ENCODE results near the gene VAMP5.
A peak's percentile ranks its signal among the peaks of the same experiment; 100 is the strongest.

Gene VAMP5

GRCh38 chr2:85540133-85540648, 44.0 kb upstream of the VAMP5 start:
- Histone ChIP-seq H3K4me2 (ENCODE audit: low read depth, low read length, poor library complexity, severe bottlenecking) (peak overlapping the region; percentile 97), H3K79me2 (ENCODE audit: insufficient read depth, low read length) (peaks cover 91% of the 10 kb centered on the region), H3K9ac (ENCODE audit: low read depth, low read length, poor library complexity, severe bottlenecking) (peak overlapping the region; percentile 100), H3K9me2 (replicated peaks; ENCODE audit: low read depth, low read length) (no peaks in the 10 kb centered on the region), H2AFZ (ENCODE audit: low read length) (no peak overlapping the region), H4K20me1 (ENCODE audit: insufficient read depth, low read length, poor library complexity, severe bottlenecking) (peaks cover 59% of the 10 kb centered on the region), H3F3A (ENCODE audit: low read depth) (peaks cover 5% of the 10 kb centered on the region; the same call in 1 of the 2 replicates), H3K36me3 (ENCODE audit: insufficient read depth, low read length) (peaks cover 53% of the 10 kb centered on the region), H3K4me1 (ENCODE audit: insufficient read depth, low read length, poor library complexity, severe bottlenecking) (peaks cover 48% of the 10 kb centered on the region), H3K27me3 (ENCODE audit: insufficient read depth, low read length, poor library complexity, severe bottlenecking) (peaks cover 4% of the 10 kb centered on the region), H3K9me3 (ENCODE audit: insufficient read depth, low read depth, low read length) (no peaks in the 10 kb centered on the region), H3K4me3 (ENCODE audit: low read length, poor library complexity, severe bottlenecking) (peak overlapping the region; percentile 93)
- TF ChIP-seq, protein P1, sequence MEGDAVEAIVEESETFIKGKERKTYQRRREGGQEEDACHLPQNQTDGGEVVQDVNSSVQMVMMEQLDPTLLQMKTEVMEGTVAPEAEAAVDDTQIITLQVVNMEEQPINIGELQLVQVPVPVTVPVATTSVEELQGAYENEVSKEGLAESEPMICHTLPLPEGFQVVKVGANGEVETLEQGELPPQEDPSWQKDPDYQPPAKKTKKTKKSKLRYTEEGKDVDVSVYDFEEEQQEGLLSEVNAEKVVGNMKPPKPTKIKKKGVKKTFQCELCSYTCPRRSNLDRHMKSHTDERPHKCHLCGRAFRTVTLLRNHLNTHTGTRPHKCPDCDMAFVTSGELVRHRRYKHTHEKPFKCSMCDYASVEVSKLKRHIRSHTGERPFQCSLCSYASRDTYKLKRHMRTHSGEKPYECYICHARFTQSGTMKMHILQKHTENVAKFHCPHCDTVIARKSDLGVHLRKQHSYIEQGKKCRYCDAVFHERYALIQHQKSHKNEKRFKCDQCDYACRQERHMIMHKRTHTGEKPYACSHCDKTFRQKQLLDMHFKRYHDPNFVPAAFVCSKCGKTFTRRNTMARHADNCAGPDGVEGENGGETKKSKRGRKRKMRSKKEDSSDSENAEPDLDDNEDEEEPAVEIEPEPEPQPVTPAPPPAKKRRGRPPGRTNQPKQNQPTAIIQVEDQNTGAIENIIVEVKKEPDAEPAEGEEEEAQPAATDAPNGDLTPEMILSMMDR (conservative IDR thresholded peaks at IDR 0.05; ENCODE audit: low read length) = no peak
- no peak for TF ChIP-seq EZH2phosphoT487 (IDR thresholded peaks at IDR 0.05; ENCODE audit: borderline replicate concordance)

GRCh38 chr2:85541262-85541661, 43.0 kb upstream of the VAMP5 start:
- Histone ChIP-seq H3K9me3 (ENCODE audit: insufficient read depth, low read depth, low read length) (no peaks in the 10 kb centered on the region), H3K36me3 (ENCODE audit: insufficient read depth, low read length) (peaks cover 63% of the 10 kb centered on the region)

GRCh38 chr2:85541753-85542457, 42.3 kb upstream of the VAMP5 start:
- peaks cover 67% of the 10 kb centered on the region for H3K36me3 ChIP-seq (ENCODE audit: insufficient read depth, low read length)

More at GRCh38 chr2:85541262-85541661, 43.0 kb upstream of the VAMP5 start:
- Histone ChIP-seq H3K79me2 (ENCODE audit: insufficient read depth, low read length) (peaks cover 80% of the 10 kb centered on the region), H4K20me1 (ENCODE audit: insufficient read depth, low read length, poor library complexity, severe bottlenecking) (peaks cover 69% of the 10 kb centered on the region), H3K27me3 (ENCODE audit: insufficient read depth, low read length, poor library complexity, severe bottlenecking) (peaks cover 4% of the 10 kb centered on the region), H3K9me2 (replicated peaks; ENCODE audit: low read depth, low read length) (no peaks in the 10 kb centered on the region), H3K4me1 (ENCODE audit: insufficient read depth, low read length, poor library complexity, severe bottlenecking) (peaks cover 43% of the 10 kb centered on the region), H2AFZ (ENCODE audit: low read length) (no peak overlapping the region), H3K4me2 (ENCODE audit: low read depth, low read length, poor library complexity, severe bottlenecking) (peak overlapping the region; percentile 97), H3K4me3 (ENCODE audit: low read length, poor library complexity, severe bottlenecking) (peak overlapping the region; percentile 93), H3K9ac (ENCODE audit: low read depth, low read length, poor library complexity, severe bottlenecking) (peak overlapping the region; percentile 100), H3F3A (ENCODE audit: low read depth) (peaks cover 11% of the 10 kb centered on the region; the same call in 1 of the 2 replicates)
- TF ChIP-seq, protein P1 (conservative IDR thresholded peaks at IDR 0.05; ENCODE audit: low read length) = no peak
- TF ChIP-seq EZH2phosphoT487 (IDR thresholded peaks at IDR 0.05; ENCODE audit: borderline replicate concordance) = no peak

More at GRCh38 chr2:85541753-85542457, 42.3 kb upstream of the VAMP5 start:
- Histone ChIP-seq H2AFZ (ENCODE audit: low read length) (no peak overlapping the region), H3K4me1 (ENCODE audit: insufficient read depth, low read length, poor library complexity, severe bottlenecking) (peaks cover 37% of the 10 kb centered on the region), H3F3A (ENCODE audit: low read depth) (peaks cover 15% of the 10 kb centered on the region), H3K9me3 (ENCODE audit: insufficient read depth, low read depth, low read length) (no peaks in the 10 kb centered on the region), H3K9ac (ENCODE audit: low read depth, low read length, poor library complexity, severe bottlenecking) (peak overlapping the region; percentile 100), H3K9me2 (replicated peaks; ENCODE audit: low read depth, low read length) (no peaks in the 10 kb centered on the region), H3K4me2 (ENCODE audit: low read depth, low read length, poor library complexity, severe bottlenecking) (peak overlapping the region; percentile 97), H4K20me1 (ENCODE audit: insufficient read depth, low read length, poor library complexity, severe bottlenecking) (peaks cover 74% of the 10 kb centered on the region), H3K4me3 (ENCODE audit: low read length, poor library complexity, severe bottlenecking) (peak overlapping the region; percentile 93), H3K27me3 (ENCODE audit: insufficient read depth, low read length, poor library complexity, severe bottlenecking) (peaks cover 4% of the 10 kb centered on the region), H3K79me2 (ENCODE audit: insufficient read depth, low read length) (peaks cover 73% of the 10 kb centered on the region)
- TF ChIP-seq, protein P1 (conservative IDR thresholded peaks at IDR 0.05; ENCODE audit: low read length) = no peak
- TF ChIP-seq EZH2phosphoT487 (IDR thresholded peaks at IDR 0.05; ENCODE audit: borderline replicate concordance) = no peak
